WTC11 (cell line): ENCODE data around the gene KCNC3.

Source experiments
- CREM ChIP-seq: sonication (generic); formaldehyde crosslinking; IDR thresholded peaks from 2 replicates; pipeline ENCODE4 v1.8.1; 2022; ENCODE audit warnings: mild to moderate bottlenecking, missing genetic modification reagents, moderate library complexity
- FOXK1 ChIP-seq: sonication (generic); formaldehyde crosslinking; IDR thresholded peaks from 2 replicates; pipeline ENCODE4 v1.8.0; 2022; ENCODE audit warnings: mild to moderate bottlenecking, moderate library complexity, missing genetic modification reagents
- MYBL2 ChIP-seq: sonication (generic); formaldehyde crosslinking; IDR thresholded peaks from 2 replicates; pipeline ENCODE4 v1.8.1; 2023; ENCODE audit warnings: mild to moderate bottlenecking, moderate library complexity, missing genetic modification reagents
- TEAD4 ChIP-seq: sonication (generic); formaldehyde crosslinking; IDR thresholded peaks from 2 replicates; pipeline ENCODE4 v1.8.0; 2022; ENCODE audit warnings: mild to moderate bottlenecking, missing genetic modification reagents

DNA sequence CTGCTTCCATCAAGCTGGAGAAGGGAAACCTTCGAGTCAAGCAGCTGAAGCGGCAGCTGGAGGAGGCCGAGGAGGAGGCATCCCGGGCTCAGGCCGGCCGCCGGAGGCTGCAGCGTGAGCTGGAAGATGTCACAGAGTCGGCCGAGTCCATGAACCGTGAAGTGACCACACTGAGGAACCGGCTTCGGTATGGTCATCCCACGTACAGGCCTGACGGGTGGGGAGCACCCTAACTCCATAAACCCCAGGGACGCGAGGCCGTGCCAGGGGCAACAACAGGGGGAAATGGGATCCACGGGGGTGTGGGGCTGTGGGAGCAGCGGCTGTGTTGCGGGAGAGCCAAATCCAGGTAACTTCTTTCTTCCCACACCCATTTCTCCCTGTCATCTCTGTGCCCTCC lies 20.2 kb downstream of the KCNC3 start:
- TF ChIP-seq FOXK1 (CRISPR knock-in tag) = no peak
- no peak for TF ChIP-seq CREM (CRISPR knock-in tag)
- TF ChIP-seq MYBL2 (CRISPR knock-in tag) = no peak
- TF ChIP-seq TEAD4 (CRISPR knock-in tag) = no peak
